Adrenal gland (tissue), 5 donors: ENCODE measurements around the gene ALOX15.

Source experiments
- CTCF ChIP-seq, 6 experiments: fragments of 450-650 bp in 4 of 6; fragments of 200-600 bp in 2 of 6; sonication (generic) in 1 of 6; IDR thresholded peaks; 1 replicate in 5 of 6; 2 replicates in 1 of 6; pipeline versions ENCODE4 v1.5.1 to v1.8.0; 2016 to 2021; ENCODE audit warnings: antibody characterized with exemption in 6 of 6, mild to moderate bottlenecking in 2 of 6, moderate library complexity in 1 of 6
- POLR2A ChIP-seq, 2 donors: fragments of 450-650 bp; IDR thresholded peaks; one replicate each; pipeline ENCODE4 v1.6.1; 2017; ENCODE audit warnings: antibody characterized with exemption in 2 of 2, mild to moderate bottlenecking in 2 of 2, moderate library complexity in 1 of 2
- donor health status: DM: no; HTN: no; CAD: no.

- TF ChIP-seq CTCF (IDR thresholded peaks at IDR 0.05) (no peak), POLR2A (IDR thresholded peaks at IDR 0.05) (no peak)
Observed at GRCh38 chr17:4631836-4632580, 9.5 kb downstream of the ALOX15 start.
